HepG2 (cell line): Measurements from ENCODE around the gene CDC42EP5. TPM values are rescaled to one million over a fixed set of nuclear protein-coding genes. Genes with fewer than 3 reads are reported as not detected.
A peak's percentile ranks its signal among the peaks of the same experiment; 100 is the strongest.

Experiments used
- KDM5B ChIP-seq: sonication (generic); formaldehyde crosslinking; IDR thresholded peaks from 2 replicates; pipeline ENCODE4 v1.4.0; 2020; ENCODE audit warnings: missing genetic modification reagents, mild to moderate bottlenecking, borderline replicate concordance
- TMF1 ChIP-seq: sonication (generic); formaldehyde crosslinking; IDR thresholded peaks from 2 replicates; pipeline ENCODE4 v1.8.1; 2022; ENCODE audit warnings: low read depth, missing genetic modification reagents
- ZNF205 ChIP-seq: IDR thresholded peaks from 2 replicates; pipeline ENCODE4 v1.6.1; 2018; ENCODE audit warnings: missing biosample characterization, missing genetic modification reagents
- ZNF335 ChIP-seq: sonication (generic); formaldehyde crosslinking; IDR thresholded peaks from 2 replicates; pipeline ENCODE4 v1.4.0; 2020; ENCODE audit warnings: missing genetic modification reagents
- ZNF33A ChIP-seq: sonication (generic); formaldehyde crosslinking; IDR thresholded peaks from 2 replicates; pipeline ENCODE4 v1.5.1; 2020; ENCODE audit warnings: missing genetic modification reagents, mild to moderate bottlenecking, moderate library complexity, borderline replicate concordance
- ZNF670 ChIP-seq: sonication (generic); formaldehyde crosslinking; IDR thresholded peaks from 2 replicates; pipeline ENCODE4 v1.8.0; 2022; ENCODE audit warnings: mild to moderate bottlenecking, missing genetic modification reagents, borderline replicate concordance
- ZNF773 ChIP-seq: sonication (generic); formaldehyde crosslinking; IDR thresholded peaks from 2 replicates; pipeline ENCODE4 v1.4.0; 2020; ENCODE audit warnings: missing genetic modification reagents, borderline replicate concordance
- ZNF777 ChIP-seq: sonication (generic); formaldehyde crosslinking; IDR thresholded peaks from 2 replicates; pipeline ENCODE4 v1.4.0; 2020; ENCODE audit warnings: missing genetic modification reagents
- ZSCAN20 ChIP-seq: sonication (generic); formaldehyde crosslinking; IDR thresholded peaks from 2 replicates; pipeline ENCODE4 v1.4.0; 2020; ENCODE audit warnings: missing genetic modification reagents, mild to moderate bottlenecking, borderline replicate concordance
- polyA plus RNA-seq, 8 experiments: library from polyadenylated mRNA; depleted of rRNA in 3 of 8; stranded (reverse) in 7 of 8; unstranded in 1 of 8; fragments of >200 nt; fragmentation: Illumina TruSeq in 4 of 8; extraction: Trizol in 4 of 8; gene quantifications; 2 replicates each; pipeline versions ENCODE4 v1.2.1 to v1.2.3, GENCODE V29; 2011 to 2016; ENCODE audit warnings: low read depth in 4 of 8, missing spikeins in 1 of 8, mixed read lengths in 1 of 8; ENCODE audit not compliant: insufficient read depth in 1 of 8
- total RNA-seq, 5 experiments: library from RNA; depleted of rRNA; stranded (reverse); fragments of >200 nt; fragmentation: Illumina TruSeq; extraction: Trizol; gene quantifications; 2 replicates each; pipeline ENCODE4 v1.2.3, GENCODE V29; 2016; ENCODE audit warnings: low read depth in 1 of 5
- TF ChIP-seq, protein P1 (sequence below): IDR thresholded peaks from 2 replicates; pipeline ENCODE4 v1.6.1; 2016; ENCODE audit warnings: low read depth, borderline replicate concordance
- TF ChIP-seq, protein P2 (sequence below): sonication (generic); formaldehyde crosslinking; IDR thresholded peaks from 2 replicates; pipeline ENCODE4; 2020; ENCODE audit warnings: missing genetic modification reagents, mild to moderate bottlenecking, borderline replicate concordance
- TF ChIP-seq, protein P3 (sequence below): sonication (generic); formaldehyde crosslinking; conservative IDR thresholded peaks from 2 replicates; pipeline ENCODE4 v1.5.0; 2020; ENCODE audit warnings: missing genetic modification reagents
- TF ChIP-seq, protein P4 (sequence below), 2 experiments: fragments of 450-650 bp in 1 of 2; sonication (generic) in 1 of 2; formaldehyde crosslinking in 1 of 2; IDR thresholded peaks; 2 replicates each; pipeline versions ENCODE4 v1.6.1 to v1.8.0; 2016 to 2022; ENCODE audit warnings: antibody characterized with exemption in 1 of 2, mild to moderate bottlenecking in 1 of 2, missing genetic modification reagents in 1 of 2

CDC42EP5 gene
- total and polyA plus RNA-seq, 2 of the 13 experiments (the other 11 are each of a cell fraction or from before 2014, with no cell fraction given), result 0.41 to 1.6 TPM

DNA sequence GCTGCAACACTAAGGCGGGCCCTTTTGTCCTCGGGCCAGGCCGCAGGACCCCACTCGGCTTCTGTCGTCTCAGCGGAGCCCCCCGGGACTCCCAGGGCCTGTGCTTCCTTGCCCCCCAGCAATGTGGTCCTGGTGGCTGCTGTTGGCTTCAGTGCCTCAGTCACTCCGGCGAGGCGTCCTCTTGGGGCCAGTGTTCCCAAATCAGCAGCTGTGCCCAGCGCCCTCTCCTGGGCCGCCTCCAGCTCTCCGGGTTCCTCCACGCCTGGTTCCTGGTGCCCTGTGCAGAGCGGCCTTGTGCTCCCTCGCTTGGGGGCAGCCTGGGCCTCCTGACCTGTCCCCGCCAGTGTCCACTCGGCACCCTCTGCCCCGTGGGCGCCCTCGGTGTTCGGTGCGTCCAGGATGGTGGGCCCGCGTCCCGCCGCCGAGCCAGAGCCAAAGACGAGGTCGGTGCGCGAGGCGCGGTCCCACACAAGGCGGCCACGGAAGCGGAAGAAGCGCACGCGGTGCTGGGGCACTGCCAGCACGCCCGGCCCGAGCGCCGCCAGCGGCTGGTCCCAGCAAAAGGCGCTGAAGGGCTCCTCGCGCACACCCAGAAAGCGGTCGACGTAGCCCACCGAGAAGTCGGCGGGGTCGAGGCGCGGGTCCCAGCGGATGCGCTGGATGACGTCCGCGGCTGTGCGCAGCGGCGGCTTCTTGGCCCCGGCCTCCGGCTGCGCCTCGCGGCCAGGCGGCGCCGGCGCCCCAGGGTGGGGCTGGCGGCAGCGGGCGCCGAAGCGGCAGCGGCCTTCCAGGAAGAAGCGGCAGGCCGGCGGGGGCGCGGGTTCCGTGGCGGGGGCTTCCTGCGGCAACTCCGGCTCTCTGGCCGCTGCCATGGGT lies 10.2 kb downstream of the CDC42EP5 start (continued):
- TF ChIP-seq ZSCAN20 (CRISPR knock-in tag), result 0 out of 2 replicates have a peak, but pooled peaks have one; percentile 21
- TF ChIP-seq, protein P1, sequence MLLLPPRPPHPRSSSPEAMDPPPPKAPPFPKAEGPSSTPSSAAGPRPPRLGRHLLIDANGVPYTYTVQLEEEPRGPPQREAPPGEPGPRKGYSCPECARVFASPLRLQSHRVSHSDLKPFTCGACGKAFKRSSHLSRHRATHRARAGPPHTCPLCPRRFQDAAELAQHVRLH (CRISPR knock-in tag), result peak; percentile 55; the same call in 1 of the 2 replicates
- TF ChIP-seq, protein P2, sequence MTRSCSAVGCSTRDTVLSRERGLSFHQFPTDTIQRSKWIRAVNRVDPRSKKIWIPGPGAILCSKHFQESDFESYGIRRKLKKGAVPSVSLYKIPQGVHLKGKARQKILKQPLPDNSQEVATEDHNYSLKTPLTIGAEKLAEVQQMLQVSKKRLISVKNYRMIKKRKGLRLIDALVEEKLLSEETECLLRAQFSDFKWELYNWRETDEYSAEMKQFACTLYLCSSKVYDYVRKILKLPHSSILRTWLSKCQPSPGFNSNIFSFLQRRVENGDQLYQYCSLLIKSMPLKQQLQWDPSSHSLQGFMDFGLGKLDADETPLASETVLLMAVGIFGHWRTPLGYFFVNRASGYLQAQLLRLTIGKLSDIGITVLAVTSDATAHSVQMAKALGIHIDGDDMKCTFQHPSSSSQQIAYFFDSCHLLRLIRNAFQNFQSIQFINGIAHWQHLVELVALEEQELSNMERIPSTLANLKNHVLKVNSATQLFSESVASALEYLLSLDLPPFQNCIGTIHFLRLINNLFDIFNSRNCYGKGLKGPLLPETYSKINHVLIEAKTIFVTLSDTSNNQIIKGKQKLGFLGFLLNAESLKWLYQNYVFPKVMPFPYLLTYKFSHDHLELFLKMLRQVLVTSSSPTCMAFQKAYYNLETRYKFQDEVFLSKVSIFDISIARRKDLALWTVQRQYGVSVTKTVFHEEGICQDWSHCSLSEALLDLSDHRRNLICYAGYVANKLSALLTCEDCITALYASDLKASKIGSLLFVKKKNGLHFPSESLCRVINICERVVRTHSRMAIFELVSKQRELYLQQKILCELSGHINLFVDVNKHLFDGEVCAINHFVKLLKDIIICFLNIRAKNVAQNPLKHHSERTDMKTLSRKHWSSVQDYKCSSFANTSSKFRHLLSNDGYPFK (CRISPR knock-in tag), result peak; percentile 52; the same call in 1 of the 2 replicates
- peak; percentile 19; the same call in 1 of the 2 replicates for TF ChIP-seq TMF1
- no peak for TF ChIP-seq ZNF33A (CRISPR knock-in tag)
- TF ChIP-seq, protein P3, sequence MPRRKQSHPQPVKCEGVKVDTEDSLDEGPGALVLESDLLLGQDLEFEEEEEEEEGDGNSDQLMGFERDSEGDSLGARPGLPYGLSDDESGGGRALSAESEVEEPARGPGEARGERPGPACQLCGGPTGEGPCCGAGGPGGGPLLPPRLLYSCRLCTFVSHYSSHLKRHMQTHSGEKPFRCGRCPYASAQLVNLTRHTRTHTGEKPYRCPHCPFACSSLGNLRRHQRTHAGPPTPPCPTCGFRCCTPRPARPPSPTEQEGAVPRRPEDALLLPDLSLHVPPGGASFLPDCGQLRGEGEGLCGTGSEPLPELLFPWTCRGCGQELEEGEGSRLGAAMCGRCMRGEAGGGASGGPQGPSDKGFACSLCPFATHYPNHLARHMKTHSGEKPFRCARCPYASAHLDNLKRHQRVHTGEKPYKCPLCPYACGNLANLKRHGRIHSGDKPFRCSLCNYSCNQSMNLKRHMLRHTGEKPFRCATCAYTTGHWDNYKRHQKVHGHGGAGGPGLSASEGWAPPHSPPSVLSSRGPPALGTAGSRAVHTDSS, result 0 out of 2 replicates have a peak, but pooled peaks have one; percentile 80
- TF ChIP-seq, protein P4, sequence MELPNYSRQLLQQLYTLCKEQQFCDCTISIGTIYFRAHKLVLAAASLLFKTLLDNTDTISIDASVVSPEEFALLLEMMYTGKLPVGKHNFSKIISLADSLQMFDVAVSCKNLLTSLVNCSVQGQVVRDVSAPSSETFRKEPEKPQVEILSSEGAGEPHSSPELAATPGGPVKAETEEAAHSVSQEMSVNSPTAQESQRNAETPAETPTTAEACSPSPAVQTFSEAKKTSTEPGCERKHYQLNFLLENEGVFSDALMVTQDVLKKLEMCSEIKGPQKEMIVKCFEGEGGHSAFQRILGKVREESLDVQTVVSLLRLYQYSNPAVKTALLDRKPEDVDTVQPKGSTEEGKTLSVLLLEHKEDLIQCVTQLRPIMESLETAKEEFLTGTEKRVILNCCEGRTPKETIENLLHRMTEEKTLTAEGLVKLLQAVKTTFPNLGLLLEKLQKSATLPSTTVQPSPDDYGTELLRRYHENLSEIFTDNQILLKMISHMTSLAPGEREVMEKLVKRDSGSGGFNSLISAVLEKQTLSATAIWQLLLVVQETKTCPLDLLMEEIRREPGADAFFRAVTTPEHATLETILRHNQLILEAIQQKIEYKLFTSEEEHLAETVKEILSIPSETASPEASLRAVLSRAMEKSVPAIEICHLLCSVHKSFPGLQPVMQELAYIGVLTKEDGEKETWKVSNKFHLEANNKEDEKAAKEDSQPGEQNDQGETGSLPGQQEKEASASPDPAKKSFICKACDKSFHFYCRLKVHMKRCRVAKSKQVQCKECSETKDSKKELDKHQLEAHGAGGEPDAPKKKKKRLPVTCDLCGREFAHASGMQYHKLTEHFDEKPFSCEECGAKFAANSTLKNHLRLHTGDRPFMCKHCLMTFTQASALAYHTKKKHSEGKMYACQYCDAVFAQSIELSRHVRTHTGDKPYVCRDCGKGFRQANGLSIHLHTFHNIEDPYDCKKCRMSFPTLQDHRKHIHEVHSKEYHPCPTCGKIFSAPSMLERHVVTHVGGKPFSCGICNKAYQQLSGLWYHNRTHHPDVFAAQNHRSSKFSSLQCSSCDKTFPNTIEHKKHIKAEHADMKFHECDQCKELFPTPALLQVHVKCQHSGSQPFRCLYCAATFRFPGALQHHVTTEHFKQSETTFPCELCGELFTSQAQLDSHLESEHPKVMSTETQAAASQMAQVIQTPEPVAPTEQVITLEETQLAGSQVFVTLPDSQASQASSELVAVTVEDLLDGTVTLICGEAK (IDR thresholded peaks at IDR 0.05), result no peak
- TF ChIP-seq, protein P4 (CRISPR knock-in tag; IDR thresholded peaks at IDR 0.05), result peak; percentile 61; the same call in 1 of the 2 replicates
- TF ChIP-seq KDM5B (CRISPR knock-in tag), result peak; percentile 75; the same call in 1 of the 2 replicates
- peak; percentile 9; the same call in 1 of the 2 replicates for TF ChIP-seq ZNF335
- peak; percentile 49; the same call in 1 of the 2 replicates for TF ChIP-seq ZNF670 (CRISPR knock-in tag)
- TF ChIP-seq ZNF773, result no peak
- TF ChIP-seq ZNF205 (CRISPR knock-in tag), result no peak
- TF ChIP-seq ZNF777 (CRISPR knock-in tag), result peak; percentile 82
